Activated CD8-positive, alpha-beta memory T cell treated with anti-CD3 and anti-CD28 coated beads, Interleukin-2, amount 50 U/mL, for 24 hours (primary cell): Measurements from ENCODE around the gene FBXL13.

Source experiments
- DNase-seq: peaks from one replicate; pipeline ENCODE4 v3.0.0-alpha.2; 2020; ENCODE audit errors: extremely low read depth

The FBXL13 gene

DNA sequence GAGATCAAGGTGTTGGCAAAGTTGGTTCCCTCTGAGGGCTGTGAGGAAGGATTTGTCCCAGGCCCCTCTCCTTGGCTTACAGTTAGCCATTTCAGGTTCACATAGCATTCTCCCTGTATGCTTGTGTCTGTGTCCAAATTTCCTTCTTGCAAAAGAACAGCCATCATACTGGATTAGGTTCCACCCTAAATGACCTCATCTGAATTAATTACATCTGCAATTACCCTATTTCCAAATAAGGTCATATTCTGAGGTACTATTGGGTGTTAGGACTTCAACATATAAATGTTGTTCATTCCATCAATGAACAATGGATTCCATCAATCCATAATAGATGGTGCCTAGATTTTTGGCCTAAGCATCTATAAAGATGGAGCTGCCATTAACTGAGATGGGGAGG is 178.0 kb downstream of the FBXL13 start:
- no peak for DNase-seq

DNA sequence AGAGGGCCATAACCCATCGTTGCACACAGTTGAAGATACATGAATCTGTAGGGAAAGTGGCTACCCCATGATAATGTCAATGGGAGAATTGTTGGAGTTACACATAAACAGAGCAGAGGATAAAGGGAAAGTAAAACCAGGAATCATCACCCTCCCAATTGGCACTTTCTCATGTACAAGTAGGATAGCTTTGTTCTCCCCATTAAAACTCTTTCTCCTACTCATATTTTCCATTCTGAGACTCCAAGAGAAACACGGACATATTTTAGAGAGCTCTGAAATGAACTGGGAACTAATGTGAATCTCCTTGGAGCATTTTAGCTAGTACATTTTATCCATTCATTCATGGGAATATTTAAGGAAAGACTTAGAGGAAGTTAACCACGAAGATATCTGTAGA is 179.0 kb downstream of the FBXL13 start:
- DNase-seq = no peak

DNA sequence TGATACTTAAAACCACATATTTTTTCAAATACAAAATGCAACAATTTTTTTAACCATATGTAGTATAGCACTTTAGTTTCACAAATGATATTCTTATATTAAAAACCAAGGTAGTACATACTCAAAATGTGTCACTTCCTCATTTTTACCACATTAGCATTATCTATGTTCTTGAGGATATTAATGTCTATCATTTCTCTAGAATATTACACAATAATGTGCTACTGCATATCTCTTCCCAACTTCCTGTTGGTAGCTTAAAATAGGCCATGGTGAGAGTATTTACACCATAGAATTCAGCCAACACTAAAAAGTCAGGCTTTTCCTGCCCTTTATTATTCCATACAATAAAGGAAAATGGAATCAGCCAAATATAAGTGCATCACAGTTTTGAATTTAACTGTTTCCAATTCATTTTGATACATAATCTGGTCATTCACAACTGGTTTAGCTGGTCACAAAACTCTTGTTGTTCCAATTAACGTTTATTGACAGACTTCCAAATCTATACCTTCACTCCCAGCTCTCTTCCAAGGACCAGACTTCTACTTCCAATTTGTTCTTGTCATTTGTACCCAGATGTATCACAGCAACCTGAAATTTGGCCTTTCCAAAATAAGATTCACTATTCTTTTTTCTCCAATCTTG is 181.8 kb downstream of the FBXL13 start:
- DNase-seq = no peak

DNA sequence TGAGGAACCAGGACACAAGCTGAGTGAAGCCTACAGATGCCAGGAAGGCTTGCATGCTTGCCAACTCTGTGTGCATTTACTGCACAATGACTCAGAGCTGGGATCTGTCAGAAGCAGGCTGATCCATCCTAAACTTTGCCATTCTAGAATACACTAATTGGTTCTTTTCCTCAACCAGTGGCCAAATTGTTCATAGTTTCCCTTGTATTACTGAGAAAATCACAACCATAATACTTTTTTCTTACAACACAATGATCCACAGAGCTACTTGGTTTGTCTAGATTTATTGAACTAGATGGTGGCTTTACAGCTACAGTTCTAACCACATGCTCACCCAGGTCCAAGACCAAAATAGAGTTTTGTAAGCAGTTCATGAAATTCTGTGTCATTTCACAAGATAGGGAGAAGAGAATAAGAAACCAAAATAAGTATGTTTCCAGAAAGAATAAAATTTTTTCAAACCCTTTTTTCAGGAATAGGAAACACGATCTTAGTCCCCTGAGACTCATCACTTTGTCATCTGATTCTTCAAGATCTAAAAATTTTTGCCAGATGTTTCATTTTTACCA is 182.8 kb downstream of the FBXL13 start:
- no peak for DNase-seq

DNA sequence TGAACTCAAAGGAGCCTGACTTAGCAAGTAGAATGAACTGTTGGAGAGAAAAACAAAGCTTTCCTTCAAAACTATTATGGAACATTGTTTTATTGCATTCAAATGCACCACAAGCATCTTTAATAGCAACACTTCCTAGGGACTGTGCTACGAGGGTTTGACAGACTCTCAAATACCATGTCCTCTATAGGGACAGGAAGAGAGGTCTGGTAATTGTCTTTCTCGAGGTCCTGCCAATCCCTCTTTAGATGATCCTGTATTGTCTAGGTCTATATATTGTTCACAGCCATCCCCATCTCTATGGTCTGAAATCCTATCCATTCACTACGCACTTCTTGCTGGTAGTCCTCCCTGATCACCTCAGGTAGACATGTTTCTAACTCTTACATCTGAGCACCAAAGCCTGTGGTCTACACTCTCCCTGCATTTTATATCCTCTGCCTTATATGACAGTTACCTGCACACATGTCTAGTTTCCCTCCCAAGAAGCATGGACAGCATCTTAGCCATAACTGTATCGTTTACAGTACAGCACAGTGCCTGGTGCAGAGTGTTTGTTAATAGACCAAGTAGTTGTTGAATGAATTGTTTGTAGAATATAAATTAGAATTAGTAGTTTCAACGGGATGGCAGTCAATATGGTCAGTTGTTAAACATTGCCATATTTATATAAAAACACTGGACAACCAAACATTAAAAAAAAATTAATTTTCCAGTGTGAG is 183.5 kb downstream of the FBXL13 start:
- DNase-seq = no peak

DNA sequence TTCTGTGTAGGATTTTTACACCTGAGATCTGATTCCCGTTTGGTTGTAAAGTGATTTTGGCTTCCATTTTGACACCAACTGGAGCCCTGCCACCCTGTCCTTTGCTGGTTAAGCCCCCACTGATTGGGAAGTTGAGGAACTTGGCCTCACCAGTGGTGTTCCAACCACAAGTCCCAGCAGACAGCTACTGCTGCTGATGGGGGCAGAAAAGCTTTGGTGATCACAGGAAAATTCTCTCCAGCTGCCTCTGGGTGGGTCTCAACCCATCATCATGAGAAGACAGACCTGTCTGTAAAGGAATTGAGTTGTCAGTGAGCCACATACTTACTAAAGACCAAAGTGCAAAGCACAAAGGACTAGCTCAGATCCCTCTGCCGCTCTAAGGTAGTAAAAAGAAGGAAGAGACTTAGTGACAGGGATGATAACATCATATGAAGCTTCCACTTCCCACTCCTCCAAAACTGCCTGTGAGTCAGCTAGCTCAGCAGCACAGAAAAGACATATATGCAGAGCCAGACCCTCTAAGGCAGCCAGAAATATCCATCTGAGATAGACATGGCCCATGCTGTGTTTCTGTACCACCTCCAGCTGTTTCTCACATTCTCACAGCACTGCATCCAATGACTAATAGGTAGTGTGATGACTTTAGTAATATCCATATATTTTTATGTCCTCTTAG is 184.2 kb downstream of the FBXL13 start:
- no peak for DNase-seq

DNA sequence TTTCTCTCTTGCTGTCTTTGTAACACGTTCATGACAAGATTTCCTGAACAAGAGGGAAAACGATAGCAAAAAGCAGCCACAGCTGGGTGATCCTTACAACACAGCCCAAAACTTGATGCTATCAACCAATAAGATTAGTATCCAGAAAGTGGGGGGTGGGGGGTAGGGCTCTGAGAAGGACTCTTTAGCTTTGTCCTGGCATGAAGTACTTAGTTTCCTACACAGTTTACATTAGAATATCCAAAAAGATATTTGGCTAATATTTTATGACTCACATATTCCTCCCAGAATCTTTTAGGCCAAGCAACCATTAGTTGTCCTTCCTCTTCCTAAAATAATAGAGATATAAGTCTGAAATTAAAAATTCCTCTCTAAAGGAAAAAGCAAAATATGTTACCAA is 184.7 kb downstream of the FBXL13 start:
- DNase-seq = no peak

DNA sequence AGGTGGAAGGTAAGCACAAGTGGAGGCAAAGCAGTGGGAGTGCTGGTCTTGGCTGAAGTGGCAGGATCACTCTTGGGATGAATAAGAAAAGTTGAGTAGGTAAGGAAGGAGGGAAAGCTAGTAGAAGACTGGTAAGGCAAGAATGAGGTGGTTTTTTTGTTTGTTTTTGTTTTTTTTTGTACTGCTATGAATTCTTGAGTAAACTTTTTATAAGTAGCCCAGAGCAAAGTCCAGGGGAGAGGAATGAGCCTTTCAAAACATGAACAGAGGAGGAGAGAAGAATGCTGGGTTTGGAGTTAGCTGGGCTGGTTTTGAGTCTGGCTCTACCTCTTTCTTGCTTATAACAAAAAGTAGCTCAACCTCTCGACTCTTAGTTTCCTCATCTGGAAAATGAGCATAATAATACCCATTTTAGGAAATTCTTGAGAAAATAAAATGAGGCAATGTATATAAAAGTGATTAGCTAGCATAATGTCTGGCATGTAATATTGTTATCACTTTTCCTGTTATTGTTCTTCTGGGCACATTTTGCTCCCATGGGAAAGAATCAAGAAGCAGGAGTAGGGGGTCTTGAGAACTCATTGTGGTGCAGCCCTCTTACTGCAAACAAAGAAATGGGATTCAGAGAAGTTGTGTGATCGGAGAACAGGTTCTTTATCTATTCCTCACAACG is 185.9 kb downstream of the FBXL13 start:
- DNase-seq = no peak

DNA sequence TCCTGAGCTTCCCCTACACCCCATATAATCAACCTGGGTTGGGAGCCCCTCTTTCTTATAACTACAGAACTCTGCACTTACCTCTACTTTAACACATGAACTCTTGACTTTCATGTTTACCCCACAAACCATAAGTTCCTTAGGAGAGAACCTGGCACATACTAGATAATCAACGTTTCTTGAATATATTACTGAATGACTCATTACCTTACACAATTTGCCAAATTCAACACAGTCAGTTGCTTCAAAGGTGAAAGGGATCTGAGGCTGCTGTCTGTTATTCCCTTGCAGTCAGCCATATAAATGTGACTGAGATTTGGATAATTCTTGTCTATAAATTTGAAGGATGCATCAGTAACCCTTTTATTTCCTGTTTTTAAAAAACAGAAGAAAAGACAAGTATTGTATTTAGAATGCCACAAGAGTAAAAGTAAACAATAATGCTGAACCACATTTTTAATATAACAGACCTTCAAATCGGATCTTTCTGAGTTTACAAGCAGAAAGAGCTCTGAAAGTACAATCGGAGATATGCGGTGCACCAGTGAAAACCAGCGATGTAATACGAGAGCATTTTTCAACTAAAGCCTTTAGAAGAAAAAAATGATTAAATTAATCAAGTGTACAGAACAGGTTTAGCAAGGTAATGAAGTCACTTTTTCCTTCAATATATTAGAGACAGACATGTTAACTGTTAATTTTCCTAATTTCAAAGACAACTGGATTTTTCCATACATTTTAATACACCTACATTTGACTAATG is 191.3 kb downstream of the FBXL13 start:
- DNase-seq = no peak

DNA sequence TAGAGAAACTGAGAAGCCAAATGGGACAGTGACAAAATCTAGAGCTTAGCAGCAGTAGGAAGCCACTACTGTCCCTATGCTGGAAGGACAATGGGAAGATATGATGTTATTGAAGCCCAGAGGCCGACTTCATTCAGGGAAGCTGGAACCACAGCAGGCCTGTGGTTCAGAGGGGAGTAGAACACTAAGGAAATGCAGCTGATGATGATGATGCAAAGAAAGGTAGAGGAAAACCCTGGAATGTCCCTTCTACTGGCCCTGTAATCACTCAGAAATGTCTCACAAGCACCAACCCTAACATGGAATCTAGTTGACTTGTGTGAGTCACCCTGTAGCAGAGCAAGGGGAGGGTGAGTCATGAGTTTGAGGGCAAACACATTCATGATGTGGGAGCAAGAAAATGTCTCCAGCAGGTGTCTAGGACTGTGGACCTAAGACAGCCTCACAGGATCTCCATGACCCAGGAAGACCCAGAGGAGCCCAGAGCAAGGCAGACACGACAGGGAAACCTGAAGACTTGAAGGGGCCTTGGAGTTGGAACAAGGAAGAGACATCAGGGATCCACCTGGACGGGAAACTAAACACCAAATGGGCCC is 198.8 kb downstream of the FBXL13 start:
- no peak for DNase-seq

DNA sequence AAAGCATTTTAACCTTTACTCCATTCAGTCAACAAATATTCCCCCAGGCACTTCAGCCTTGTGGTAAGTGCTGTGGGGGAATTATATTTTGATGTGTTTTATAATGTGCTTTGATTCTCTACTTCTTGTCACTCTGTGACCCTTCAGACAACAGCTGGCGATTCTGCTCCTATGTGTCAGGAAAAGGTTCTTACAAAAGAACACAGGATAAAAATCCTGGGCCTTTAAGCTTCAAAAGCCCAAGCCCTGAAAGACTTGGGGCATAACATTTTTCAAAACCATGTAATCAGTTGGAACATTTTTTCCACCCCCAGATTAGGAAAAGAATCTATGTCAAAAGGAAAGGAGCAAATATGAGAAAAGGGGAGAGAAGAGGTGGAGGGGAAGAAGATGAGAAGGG is 199.6 kb downstream of the FBXL13 start:
- no peak for DNase-seq

DNA sequence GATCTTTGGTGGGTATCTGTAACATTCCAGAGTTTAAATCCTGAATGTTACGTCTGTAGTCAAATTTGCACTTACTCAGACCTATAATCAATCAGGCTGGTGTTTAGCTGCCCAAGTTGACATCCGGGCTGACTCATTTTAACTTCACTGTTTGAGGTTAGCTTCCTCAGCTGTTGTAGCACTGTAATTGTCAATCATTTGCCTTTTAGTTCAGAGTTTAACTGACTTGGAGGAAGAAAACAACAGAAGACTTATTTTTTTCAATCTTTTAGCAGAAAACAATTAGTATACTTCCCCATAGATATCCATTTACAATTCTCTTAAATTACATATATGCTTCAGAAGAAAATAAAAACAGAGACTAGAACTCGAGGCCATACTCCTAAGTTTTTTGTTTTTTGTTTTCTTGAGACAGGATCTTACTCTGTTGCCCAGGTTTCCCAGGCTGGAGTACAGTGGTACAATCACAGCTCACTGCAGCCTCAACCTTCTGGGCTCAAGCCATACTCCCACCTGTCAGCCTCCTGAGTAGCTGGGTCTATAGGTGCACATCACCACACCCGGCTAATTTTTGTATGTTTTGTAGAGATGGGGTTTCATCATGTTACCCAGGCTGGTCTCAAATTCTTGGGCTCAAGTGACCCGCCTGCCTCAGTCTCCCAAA is 200.3 kb downstream of the FBXL13 start:
- no peak for DNase-seq

DNA sequence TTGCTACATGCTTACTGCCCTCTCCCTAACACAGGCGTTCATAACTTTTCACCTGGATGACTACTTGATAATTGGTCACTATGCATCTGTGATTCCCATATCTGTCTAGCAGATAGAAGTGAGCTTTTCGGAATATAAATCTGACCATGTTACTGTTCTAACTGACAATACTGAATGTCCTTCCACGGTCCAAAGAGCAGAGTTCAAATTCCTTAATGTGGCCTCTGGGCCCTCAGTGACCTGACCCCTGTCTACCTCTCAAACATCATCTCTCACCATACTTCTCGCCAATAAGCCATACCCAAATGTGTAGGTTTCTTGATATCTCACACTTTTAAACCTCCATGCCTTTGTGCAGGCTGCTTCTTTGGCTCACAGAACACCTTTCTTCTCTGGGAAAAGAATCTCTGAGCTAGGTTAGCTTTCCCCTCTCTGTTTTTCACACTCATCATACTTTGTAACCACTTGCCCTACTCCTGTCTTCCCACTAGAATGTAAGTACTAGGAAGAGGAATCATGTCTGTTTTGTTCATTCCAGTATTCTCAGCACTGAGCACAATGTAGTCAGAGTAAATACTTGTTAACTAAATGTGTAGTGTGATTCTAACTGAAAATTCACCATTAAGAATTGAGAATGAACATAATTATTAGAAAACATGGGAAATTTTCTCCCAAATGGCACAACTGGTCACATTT is 201.0 kb downstream of the FBXL13 start:
- no peak for DNase-seq

DNA sequence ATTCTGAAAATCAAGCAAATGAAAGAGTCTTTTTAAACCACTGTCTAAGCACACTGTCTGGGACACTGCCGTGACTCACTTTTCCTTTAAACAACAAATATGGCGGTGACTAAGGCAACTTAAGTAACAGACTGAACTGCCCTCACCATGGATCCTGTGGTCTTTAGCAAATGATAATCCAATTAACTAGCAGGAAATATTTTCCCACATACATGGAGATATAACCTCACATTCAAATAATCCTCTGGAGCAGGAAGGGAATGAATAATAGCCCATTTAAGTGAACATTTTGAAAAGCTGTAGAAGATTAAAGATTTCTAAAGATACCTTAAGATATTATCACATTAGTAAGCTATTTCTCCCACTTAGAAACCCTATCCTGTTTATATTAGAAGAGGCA is 202.1 kb downstream of the FBXL13 start:
- DNase-seq = no peak

DNA sequence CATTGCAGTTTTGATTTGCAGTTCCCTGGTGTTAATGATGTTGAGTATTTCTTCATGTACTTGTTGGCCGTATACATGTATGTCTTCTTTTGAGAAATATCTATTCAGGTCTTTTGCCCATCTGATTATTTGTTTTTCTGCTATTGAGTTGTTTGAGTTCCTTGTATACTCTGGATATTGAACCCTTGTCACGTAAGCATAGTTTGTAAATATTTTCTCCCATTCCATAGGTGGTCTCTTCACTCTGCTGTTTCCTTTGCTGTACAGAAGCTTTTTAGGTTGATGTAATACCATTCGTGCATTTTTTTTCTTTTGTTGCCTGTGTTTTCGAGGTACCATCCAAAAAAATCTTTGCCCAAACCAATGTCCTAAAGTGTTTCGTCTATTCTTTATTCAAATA is 205.4 kb downstream of the FBXL13 start:
- no peak for DNase-seq

DNA sequence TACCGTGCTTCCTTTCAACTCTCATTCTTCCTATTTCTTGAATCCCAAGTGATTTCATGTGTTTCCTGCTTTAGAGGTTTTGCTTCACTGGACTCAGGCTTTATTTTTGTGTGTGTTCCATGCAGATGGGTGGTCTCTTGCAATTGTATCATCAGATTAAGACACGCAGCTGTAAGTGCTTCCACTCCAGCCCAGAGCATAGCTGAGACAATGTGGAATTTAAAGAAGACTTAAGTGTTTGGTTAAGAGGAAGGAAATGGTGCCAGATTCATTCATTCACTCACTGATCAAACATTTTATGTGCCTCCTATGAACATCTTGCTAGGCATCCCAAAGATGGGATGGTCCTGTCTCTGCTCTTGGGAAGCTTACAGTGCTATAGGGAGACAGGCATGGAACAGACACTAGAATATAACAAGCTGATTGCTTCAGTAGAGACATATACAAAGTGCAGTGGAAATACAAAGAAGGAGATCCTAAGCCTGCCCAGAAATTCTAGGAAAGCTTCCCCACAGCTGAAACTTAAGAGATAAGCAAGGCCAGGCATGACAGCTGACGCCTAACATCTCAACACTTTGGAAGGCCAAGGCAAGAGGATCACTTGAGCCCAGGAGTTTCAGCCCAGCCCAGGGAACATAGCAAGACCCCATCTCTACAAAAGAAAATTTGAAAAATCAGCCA is 207.9 kb downstream of the FBXL13 start:
- DNase-seq = no peak

DNA sequence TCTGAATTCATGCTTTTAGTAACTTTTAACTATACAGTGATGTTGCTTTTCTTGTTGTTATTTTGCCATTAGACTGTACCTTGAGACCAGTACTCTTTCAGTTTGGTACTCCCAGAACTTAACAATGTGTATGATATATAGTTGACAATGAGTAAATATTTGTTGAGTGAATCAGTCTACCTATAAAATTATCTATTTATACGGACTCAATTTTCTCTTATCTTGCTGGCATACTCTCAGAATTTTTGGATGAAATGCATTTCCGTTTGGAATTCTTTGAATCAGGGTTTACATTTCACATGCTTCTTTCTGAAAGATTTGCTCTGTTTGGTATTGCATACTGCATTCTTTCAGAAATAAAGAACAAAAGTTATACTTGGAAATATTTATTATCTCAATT is 209.6 kb downstream of the FBXL13 start:
- DNase-seq = no peak

DNA sequence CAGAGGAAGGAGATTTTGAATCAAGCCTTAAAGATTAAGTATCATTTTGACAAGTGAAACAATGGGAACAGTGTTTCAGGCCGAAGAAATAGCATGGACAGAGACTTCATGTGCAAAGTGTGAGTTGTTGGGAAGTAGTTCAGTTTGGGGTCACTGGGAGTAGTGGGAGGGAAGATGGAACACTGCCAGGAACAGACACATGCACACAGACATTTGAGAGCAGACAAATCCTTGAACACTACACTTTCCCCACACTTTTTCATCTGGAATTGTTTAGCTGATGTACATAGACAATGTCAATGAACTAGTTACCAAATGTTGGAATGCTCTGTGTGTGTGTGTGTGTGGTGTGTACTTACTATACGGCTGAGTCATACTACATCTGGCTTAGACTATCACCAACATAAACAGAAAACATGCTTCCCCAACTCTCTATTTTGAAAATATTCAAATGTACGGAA is 214.2 kb downstream of the FBXL13 start:
- no peak for DNase-seq

DNA sequence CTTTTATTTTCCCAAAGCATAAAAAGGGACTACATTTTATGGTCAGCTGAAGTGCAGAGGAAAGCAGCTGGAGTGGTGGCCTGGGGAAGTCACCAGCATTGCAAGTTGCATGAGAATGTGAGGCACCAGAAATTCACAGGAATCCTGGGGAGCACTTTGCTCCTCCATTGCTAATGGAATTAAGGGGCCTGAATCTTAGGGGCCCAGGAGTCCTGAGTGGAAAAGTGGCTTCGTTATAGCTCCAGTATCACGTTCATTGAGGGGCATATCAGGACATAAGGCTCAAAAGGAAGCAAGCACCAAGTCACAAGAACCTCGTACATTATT is 214.8 kb downstream of the FBXL13 start:
- DNase-seq = no peak
